GM12878 (cell line): ENCODE data around the gene PPP1CC. TPM values are rescaled to one million over a fixed set of nuclear protein-coding genes. Genes with fewer than 3 reads are reported as not detected.

Experiments
- BCL11A ChIP-seq: IDR thresholded peaks from 2 replicates; pipeline ENCODE4 v1.6.1; 2011; ENCODE audit warnings: low read depth, low read length
- BRCA1 ChIP-seq: IDR thresholded peaks from 2 replicates; pipeline ENCODE4 v1.6.1; 2011; ENCODE audit warnings: low read depth, low read length, improper control_type of control experiment
- ETV6 ChIP-seq, 2 experiments: fragments of 450-650 bp in 1 of 2; IDR thresholded peaks in 1 of 2; conservative IDR thresholded peaks in 1 of 2; 2 replicates each; pipeline ENCODE4 v1.6.1; 2014; ENCODE audit warnings: antibody characterized with exemption in 1 of 2, borderline replicate concordance in 1 of 2, low read depth in 1 of 2, mild to moderate bottlenecking in 1 of 2, moderate library complexity in 1 of 2
- HDGF ChIP-seq: fragments of 450-650 bp; IDR thresholded peaks from 2 replicates; pipeline ENCODE4 v1.6.1; 2016; ENCODE audit warnings: antibody characterized with exemption
- IKZF2 ChIP-seq, 2 experiments: fragments of 450-650 bp; IDR thresholded peaks; 2 replicates each; pipeline ENCODE4 v1.6.1; 2017; ENCODE audit warnings: mild to moderate bottlenecking in 2 of 2, moderate library complexity in 2 of 2
- KAT2A ChIP-seq: conservative IDR thresholded peaks from 2 replicates; pipeline ENCODE4 v1.6.1; 2011; ENCODE audit warnings: low read depth, low read length; ENCODE audit not compliant: control insufficient read depth
- MXI1 ChIP-seq: fragments of 150-350 bp; IDR thresholded peaks from 2 replicates; pipeline ENCODE4 v1.6.1; 2011; ENCODE audit warnings: low read depth, mild to moderate bottlenecking, inconsistent platforms, low read length, improper control_type of control experiment
- MYC ChIP-seq: IDR thresholded peaks from 2 replicates; pipeline ENCODE4 v1.6.1; 2011; ENCODE audit warnings: mild to moderate bottlenecking, low read length, moderate library complexity, inconsistent platforms; ENCODE audit not compliant: insufficient read depth, insufficient replicate concordance, insufficient read length, severe bottlenecking
- NBN ChIP-seq: fragments of 450-650 bp; IDR thresholded peaks from 2 replicates; pipeline ENCODE4 v1.6.1; 2016
- RAD51 ChIP-seq: fragments of 450-650 bp; IDR thresholded peaks from 2 replicates; pipeline ENCODE4 v1.6.1; 2016; ENCODE audit warnings: moderate library complexity, mild to moderate bottlenecking, inconsistent platforms
- SP1 ChIP-seq: IDR thresholded peaks from one replicate; pipeline ENCODE4 v1.6.1; 2011; ENCODE audit warnings: low read depth, low read length
- SPI1 ChIP-seq: IDR thresholded peaks from 2 replicates; pipeline ENCODE4 v1.6.1; 2011; ENCODE audit warnings: low read depth, mild to moderate bottlenecking, low read length, moderate library complexity, borderline replicate concordance; ENCODE audit not compliant: insufficient read depth
- STAT1 ChIP-seq: fragments of 450-650 bp; conservative IDR thresholded peaks from 2 replicates; pipeline ENCODE4 v1.6.1; 2014; ENCODE audit warnings: antibody characterized with exemption, mild to moderate bottlenecking
- TCF12 ChIP-seq: IDR thresholded peaks from 2 replicates; pipeline ENCODE4 v1.6.1; 2011; ENCODE audit warnings: low read depth, mild to moderate bottlenecking, low read length
- TCF7 ChIP-seq: IDR thresholded peaks from 2 replicates; pipeline ENCODE4 v1.6.1; 2014; ENCODE audit warnings: antibody characterized with exemption, borderline replicate concordance
- ZNF274 ChIP-seq: IDR thresholded peaks from one replicate; pipeline ENCODE4 v1.8.0; 2011; ENCODE audit not compliant: insufficient read length, insufficient read depth
- polyA plus RNA-seq, 11 experiments: library from polyadenylated mRNA; depleted of rRNA in 4 of 11; unstranded in 6 of 11; stranded (reverse) in 5 of 11; fragments of >200 nt; fragmentation: Nextera tagmentation in 4 of 11; fragmentation: Illumina TruSeq in 1 of 11; extraction: Ambion mirVana in 4 of 11; extraction: Trizol in 1 of 11; gene quantifications; 1 replicate in 1 of 11; 2 replicates in 10 of 11; pipeline versions ENCODE4 v1.2.1 to v1.2.3, GENCODE V29; 2011 to 2016; ENCODE audit warnings: inconsistent platforms in 2 of 11, missing spikeins in 2 of 11, low read depth in 1 of 11
- total RNA-seq, 4 experiments: library from RNA; depleted of rRNA in 3 of 4; stranded (reverse); fragments of >200 nt in 3 of 4; fragmentation: Illumina TruSeq in 1 of 4; extraction: Trizol in 1 of 4; gene quantifications; 2 replicates each; pipeline versions ENCODE4 v1.2.1 to v1.2.3, GENCODE V29; 2013 to 2021
- TF ChIP-seq, protein P1 (sequence below): IDR thresholded peaks from 2 replicates; pipeline ENCODE4 v1.6.1; 2012; ENCODE audit warnings: mild to moderate bottlenecking, low read depth, low read length
- TF ChIP-seq, protein P2 (sequence below): IDR thresholded peaks from 2 replicates; pipeline ENCODE4 v1.6.1; 2012; ENCODE audit warnings: low read depth, low read length, improper control_type of control experiment
- TF ChIP-seq, protein P3 (sequence below): fragments of 450-650 bp; IDR thresholded peaks from 2 replicates; pipeline ENCODE4 v1.6.1; 2016; ENCODE audit warnings: mild to moderate bottlenecking, moderate library complexity, borderline replicate concordance
- TF ChIP-seq, protein P4 (sequence below): IDR thresholded peaks from 2 replicates; pipeline ENCODE4 v1.6.1; 2012; ENCODE audit warnings: low read length, inconsistent platforms

The PPP1CC gene
- total and polyA plus RNA-seq, 10 of the 15 experiments (the other 5 are each of a cell fraction or from before 2014, with no cell fraction given): 64.4 to 279 (median 157) TPM

DNA sequence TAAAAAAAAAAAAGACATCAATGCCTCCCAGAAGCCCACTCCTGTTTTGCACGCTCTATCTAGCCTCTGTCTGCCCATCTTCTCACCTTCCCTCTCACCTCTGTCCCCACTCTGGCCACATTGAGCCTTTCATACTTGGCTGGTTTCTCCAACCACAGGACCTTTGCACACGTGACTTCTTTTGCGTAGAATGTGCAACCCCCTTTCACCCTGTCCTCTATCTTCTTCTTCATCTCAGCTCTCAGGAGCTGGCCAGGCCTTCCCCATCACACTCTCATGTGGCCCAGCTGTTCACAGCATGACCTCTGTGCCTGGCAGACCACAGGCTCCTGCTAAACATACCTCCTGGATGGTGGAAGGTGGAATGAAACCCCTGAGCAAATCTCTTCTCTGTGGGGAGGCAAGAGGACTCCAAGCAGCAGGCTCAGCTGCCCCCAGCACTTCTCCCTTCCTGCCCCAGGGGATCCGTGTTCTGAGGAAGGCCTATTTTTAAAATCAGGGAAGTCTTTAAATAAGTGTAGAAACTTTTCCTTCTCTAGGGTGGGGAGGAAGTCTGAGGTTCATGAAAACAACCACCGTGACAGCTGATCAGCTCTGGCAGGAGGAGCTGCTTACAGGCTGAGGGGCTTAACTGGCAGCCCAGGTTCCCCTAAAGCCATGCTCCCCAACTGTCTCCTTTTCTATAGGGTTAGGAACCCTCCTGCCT, 65.3 kb downstream of the PPP1CC start (continued):
- TF ChIP-seq, protein P1, sequence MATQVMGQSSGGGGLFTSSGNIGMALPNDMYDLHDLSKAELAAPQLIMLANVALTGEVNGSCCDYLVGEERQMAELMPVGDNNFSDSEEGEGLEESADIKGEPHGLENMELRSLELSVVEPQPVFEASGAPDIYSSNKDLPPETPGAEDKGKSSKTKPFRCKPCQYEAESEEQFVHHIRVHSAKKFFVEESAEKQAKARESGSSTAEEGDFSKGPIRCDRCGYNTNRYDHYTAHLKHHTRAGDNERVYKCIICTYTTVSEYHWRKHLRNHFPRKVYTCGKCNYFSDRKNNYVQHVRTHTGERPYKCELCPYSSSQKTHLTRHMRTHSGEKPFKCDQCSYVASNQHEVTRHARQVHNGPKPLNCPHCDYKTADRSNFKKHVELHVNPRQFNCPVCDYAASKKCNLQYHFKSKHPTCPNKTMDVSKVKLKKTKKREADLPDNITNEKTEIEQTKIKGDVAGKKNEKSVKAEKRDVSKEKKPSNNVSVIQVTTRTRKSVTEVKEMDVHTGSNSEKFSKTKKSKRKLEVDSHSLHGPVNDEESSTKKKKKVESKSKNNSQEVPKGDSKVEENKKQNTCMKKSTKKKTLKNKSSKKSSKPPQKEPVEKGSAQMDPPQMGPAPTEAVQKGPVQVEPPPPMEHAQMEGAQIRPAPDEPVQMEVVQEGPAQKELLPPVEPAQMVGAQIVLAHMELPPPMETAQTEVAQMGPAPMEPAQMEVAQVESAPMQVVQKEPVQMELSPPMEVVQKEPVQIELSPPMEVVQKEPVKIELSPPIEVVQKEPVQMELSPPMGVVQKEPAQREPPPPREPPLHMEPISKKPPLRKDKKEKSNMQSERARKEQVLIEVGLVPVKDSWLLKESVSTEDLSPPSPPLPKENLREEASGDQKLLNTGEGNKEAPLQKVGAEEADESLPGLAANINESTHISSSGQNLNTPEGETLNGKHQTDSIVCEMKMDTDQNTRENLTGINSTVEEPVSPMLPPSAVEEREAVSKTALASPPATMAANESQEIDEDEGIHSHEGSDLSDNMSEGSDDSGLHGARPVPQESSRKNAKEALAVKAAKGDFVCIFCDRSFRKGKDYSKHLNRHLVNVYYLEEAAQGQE: no peak
- TF ChIP-seq SPI1 (no peak), STAT1 (no peak; the same call in 1 of the 2 replicates), MXI1 (peak; percentile 64), NBN (peak; percentile 98), TCF7 (no peak), KAT2A (no peak), TCF12 (peak; percentile 65; the same call in 1 of the 2 replicates), ZNF274 (no peak), BRCA1 (no peak), BCL11A (0 out of 2 replicates have a peak, but pooled peaks have one; percentile 36), ETV6 (conservative IDR thresholded peaks at IDR 0.05 in 1 of 2, IDR thresholded peaks at IDR 0.05 in 1 of 2; ENCODE audit: borderline replicate concordance in 1 of 2, low read depth in 1 of 2) (0 out of 4 replicates have a peak, but pooled peaks of 1 of the 2 experiments have one; percentile 6), MYC (no peak), HDGF (peak; percentile 73), SP1 (no peak), IKZF2 (IDR thresholded peaks at IDR 0.05) (peak; percentile 96 to 97), RAD51 (peak; percentile 97)
- TF ChIP-seq, protein P2, sequence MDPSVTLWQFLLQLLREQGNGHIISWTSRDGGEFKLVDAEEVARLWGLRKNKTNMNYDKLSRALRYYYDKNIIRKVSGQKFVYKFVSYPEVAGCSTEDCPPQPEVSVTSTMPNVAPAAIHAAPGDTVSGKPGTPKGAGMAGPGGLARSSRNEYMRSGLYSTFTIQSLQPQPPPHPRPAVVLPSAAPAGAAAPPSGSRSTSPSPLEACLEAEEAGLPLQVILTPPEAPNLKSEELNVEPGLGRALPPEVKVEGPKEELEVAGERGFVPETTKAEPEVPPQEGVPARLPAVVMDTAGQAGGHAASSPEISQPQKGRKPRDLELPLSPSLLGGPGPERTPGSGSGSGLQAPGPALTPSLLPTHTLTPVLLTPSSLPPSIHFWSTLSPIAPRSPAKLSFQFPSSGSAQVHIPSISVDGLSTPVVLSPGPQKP: no peak
- TF ChIP-seq, protein P3, sequence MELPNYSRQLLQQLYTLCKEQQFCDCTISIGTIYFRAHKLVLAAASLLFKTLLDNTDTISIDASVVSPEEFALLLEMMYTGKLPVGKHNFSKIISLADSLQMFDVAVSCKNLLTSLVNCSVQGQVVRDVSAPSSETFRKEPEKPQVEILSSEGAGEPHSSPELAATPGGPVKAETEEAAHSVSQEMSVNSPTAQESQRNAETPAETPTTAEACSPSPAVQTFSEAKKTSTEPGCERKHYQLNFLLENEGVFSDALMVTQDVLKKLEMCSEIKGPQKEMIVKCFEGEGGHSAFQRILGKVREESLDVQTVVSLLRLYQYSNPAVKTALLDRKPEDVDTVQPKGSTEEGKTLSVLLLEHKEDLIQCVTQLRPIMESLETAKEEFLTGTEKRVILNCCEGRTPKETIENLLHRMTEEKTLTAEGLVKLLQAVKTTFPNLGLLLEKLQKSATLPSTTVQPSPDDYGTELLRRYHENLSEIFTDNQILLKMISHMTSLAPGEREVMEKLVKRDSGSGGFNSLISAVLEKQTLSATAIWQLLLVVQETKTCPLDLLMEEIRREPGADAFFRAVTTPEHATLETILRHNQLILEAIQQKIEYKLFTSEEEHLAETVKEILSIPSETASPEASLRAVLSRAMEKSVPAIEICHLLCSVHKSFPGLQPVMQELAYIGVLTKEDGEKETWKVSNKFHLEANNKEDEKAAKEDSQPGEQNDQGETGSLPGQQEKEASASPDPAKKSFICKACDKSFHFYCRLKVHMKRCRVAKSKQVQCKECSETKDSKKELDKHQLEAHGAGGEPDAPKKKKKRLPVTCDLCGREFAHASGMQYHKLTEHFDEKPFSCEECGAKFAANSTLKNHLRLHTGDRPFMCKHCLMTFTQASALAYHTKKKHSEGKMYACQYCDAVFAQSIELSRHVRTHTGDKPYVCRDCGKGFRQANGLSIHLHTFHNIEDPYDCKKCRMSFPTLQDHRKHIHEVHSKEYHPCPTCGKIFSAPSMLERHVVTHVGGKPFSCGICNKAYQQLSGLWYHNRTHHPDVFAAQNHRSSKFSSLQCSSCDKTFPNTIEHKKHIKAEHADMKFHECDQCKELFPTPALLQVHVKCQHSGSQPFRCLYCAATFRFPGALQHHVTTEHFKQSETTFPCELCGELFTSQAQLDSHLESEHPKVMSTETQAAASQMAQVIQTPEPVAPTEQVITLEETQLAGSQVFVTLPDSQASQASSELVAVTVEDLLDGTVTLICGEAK: no peak
- TF ChIP-seq, protein P4, sequence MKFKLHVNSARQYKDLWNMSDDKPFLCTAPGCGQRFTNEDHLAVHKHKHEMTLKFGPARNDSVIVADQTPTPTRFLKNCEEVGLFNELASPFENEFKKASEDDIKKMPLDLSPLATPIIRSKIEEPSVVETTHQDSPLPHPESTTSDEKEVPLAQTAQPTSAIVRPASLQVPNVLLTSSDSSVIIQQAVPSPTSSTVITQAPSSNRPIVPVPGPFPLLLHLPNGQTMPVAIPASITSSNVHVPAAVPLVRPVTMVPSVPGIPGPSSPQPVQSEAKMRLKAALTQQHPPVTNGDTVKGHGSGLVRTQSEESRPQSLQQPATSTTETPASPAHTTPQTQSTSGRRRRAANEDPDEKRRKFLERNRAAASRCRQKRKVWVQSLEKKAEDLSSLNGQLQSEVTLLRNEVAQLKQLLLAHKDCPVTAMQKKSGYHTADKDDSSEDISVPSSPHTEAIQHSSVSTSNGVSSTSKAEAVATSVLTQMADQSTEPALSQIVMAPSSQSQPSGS: peak; percentile 78; the same call in 1 of the 2 replicates
